Fibroblast of skin of right quadriceps (primary cell): ENCODE data around the gene EFCAB11.

Experiments
- DNase-seq: peaks from one replicate; pipeline ENCODE4 v3.0.0-alpha.2; 2013

EFCAB11 gene

GRCh38 chr14:89755816-89756215, 198.7 kb downstream of the EFCAB11 start:
- no peak for DNase-seq

DNA sequence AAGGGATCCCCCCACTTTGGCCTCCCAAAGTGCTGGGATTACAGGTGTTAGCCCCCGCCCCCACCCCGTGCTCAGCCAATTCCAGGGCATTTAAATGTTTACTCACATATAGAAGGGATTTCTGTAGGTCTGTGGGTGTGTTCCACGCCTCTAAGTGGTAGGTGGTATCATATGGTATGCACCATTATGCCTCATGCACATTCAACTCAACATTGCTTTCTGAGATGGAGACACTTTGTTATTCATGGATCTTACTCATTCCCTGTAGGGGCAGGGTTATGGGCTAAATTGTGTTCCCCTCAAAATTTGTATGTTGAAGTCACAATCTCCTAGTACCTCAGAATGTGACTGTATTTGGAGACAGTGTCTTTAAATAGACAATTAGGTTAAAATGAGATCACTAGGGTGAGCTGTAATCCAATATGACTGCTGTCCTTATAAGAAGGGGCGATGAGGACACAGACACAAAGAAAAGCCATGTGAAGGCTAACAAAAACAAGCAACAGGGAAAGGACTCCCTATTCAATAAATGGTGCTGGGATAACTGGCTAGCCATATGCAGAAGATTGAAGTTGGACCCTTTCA, 200.6 kb downstream of the EFCAB11 start:
- no peak for DNase-seq

- DNase-seq: no peak
These were observed 203.6 kb downstream of the EFCAB11 start for GRCh38 chr14:89750908-89751392.

- no peak for DNase-seq
These were observed 204.2 kb downstream of the EFCAB11 start for GRCh38 chr14:89750281-89750755.

- DNase-seq: peak; percentile 25
These were observed 206.5 kb downstream of the EFCAB11 start for GRCh38 chr14:89748004-89748403.

GRCh38 chr14:89747126-89747525, 207.4 kb downstream of the EFCAB11 start:
- no peak for DNase-seq

DNA sequence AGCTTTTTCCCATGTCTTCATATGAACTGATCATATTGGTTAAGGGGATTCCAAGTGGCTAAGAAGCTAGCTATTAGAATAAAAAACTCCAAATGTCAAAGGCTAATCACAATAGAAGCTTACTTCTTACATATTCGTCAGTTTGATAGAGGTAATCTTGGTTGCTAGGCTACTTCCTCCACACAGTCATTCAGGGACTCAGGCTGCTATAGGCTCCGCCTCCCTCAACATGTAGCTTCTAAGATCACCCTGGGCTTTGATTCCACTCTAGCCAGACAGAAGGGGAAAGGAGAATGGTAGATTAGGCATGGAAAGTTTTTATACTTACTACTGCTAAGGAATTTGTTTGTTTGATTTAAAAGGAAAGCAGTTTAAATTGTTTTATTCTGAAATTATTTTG, 207.9 kb downstream of the EFCAB11 start:
- DNase-seq: no peak

- no peak for DNase-seq
These were observed 208.4 kb downstream of the EFCAB11 start for GRCh38 chr14:89746135-89746534.
